HCT116 (cell line): ENCODE data around the gene SLC17A8. TPM values are rescaled to one million over a fixed set of nuclear protein-coding genes. Genes with fewer than 3 reads are reported as not detected.

Experiments used
- ATAC-seq: fragments of 200-7000 bp; cut with Tn5 transposase; 2 replicates; pipeline ENCODE4 v1.9.1; 2020; ENCODE audit warnings: mild to moderate bottlenecking, moderate library complexity
- BruUV-seq: library from RNA; stranded (reverse); fragments of 400-500 nt; replicated peaks from 2 replicates; lab custom pipeline; 2021; lab: Mats Ljungman, UMichigan
- CTCF ChIA-PET: fragments of 300-600 bp; sonication (Branson Sonifier 250); formaldehyde crosslinking; loops from one replicate; lab custom pipeline; 2021; ENCODE audit warnings: antibody characterized with exemption; lab: Charles Lee
- POLR2A ChIA-PET: fragments of 300-600, 350-600 bp; sonication (Branson Sonifier 250); formaldehyde crosslinking; loops from one replicate; lab custom pipeline; 2021; ENCODE audit warnings: antibody characterized with exemption; lab: Charles Lee
- RAD21 ChIA-PET, 2 experiments: fragments of 300-600 bp; sonication (Branson Sonifier 250); formaldehyde crosslinking; loops; one replicate each; lab custom pipeline; 2023; ENCODE audit warnings: low total read pairs in 2 of 2; ENCODE audit not compliant: uncharacterized antibody in 2 of 2, unreplicated experiment in 2 of 2, low non-redundant PET in 1 of 2; lab: Charles Lee
- DNase-seq: peaks from one replicate; pipeline ENCODE4 v3.0.0-alpha.2; 2010; ENCODE audit warnings: low read depth, low spot score
- H2AFZ ChIP-seq: fragments of 200-600 bp; shearing (Covaris generic), sonication (generic); 2 replicates; pipeline ENCODE4 v1.6.1; 2017; ENCODE audit warnings: low read depth, mixed run types, mixed read lengths, antibody characterized with exemption, low read length; ENCODE audit not compliant: poor library complexity, severe bottlenecking
- H3K27ac ChIP-seq: 2 replicates; pipeline ENCODE4 v1.5.1; 2012; ENCODE audit warnings: low read depth, low read length
- H3K27me3 ChIP-seq: fragments of 200-600 bp; sonication (generic); 2 replicates; pipeline ENCODE4 v1.6.1; 2016; ENCODE audit warnings: mixed run types, low read length, mixed read lengths; ENCODE audit not compliant: insufficient read depth
- H3K36me3 ChIP-seq, 2 experiments: fragments of 200-500 bp in 1 of 2; fragments of 200-600 bp in 1 of 2; sonication (Bioruptor generic) in 1 of 2; sonication (generic) in 1 of 2; 2 replicates each; pipeline versions ENCODE4 v1.5.1 to v1.6.1; 2014 to 2016; ENCODE audit warnings: low read length in 2 of 2, inconsistent platforms in 1 of 2, mixed read lengths in 1 of 2, mixed run types in 1 of 2; ENCODE audit not compliant: insufficient read depth in 2 of 2, control insufficient read depth in 1 of 2
- H3K4me1 ChIP-seq, 2 experiments: fragments of 200-600 bp in 1 of 2; sonication (generic) in 1 of 2; 2 replicates each; pipeline versions ENCODE4 v1.5.1 to v1.6.1; 2012 to 2017; ENCODE audit warnings: low read length in 2 of 2, inconsistent platforms in 1 of 2, mild to moderate bottlenecking in 1 of 2, mixed read lengths in 1 of 2, mixed run types in 1 of 2, moderate library complexity in 1 of 2; ENCODE audit not compliant: insufficient read depth in 2 of 2, control insufficient read depth in 1 of 2
- H3K4me2 ChIP-seq: fragments of 200-600 bp; sonication (generic); 2 replicates; pipeline ENCODE4 v1.6.1; 2017; ENCODE audit warnings: mixed run types, low read length, mixed read lengths
- H3K4me3 ChIP-seq, 2 experiments: fragments of 200-600 bp in 1 of 2; sonication (generic) in 1 of 2; replicated peaks in 1 of 2; 2 replicates each; pipeline ENCODE4 v1.5.1; 2011 to 2016; ENCODE audit warnings: low read length in 2 of 2, control low read depth in 1 of 2, low read depth in 1 of 2, mild to moderate bottlenecking in 1 of 2, mixed read lengths in 1 of 2, mixed run types in 1 of 2
- H3K79me2 ChIP-seq: fragments of 200-600 bp; sonication (generic); 2 replicates; pipeline ENCODE4 v1.6.1; 2017; ENCODE audit warnings: mild to moderate bottlenecking, mixed run types, low read length, moderate library complexity, mixed read lengths; ENCODE audit not compliant: insufficient read depth
- H3K9ac ChIP-seq: fragments of 200-600 bp; sonication (generic); 2 replicates; pipeline ENCODE4 v1.6.1; 2016; ENCODE audit warnings: low read length, mixed read lengths
- H3K9me2 ChIP-seq: fragments of 200-600 bp; sonication (generic), shearing (Covaris generic); 2 replicates; pipeline ENCODE4 v1.6.1; 2017; ENCODE audit warnings: mixed run types, mild to moderate bottlenecking, moderate library complexity; ENCODE audit not compliant: insufficient read depth
- H3K9me3 ChIP-seq, 2 experiments: fragments of 200-500 bp in 1 of 2; fragments of 200-600 bp in 1 of 2; sonication (Bioruptor generic) in 1 of 2; sonication (generic) in 1 of 2; 2 replicates each; pipeline ENCODE4 v1.6.1; 2014 to 2017; ENCODE audit warnings: low read length in 2 of 2, mixed read lengths in 2 of 2, inconsistent platforms in 1 of 2, low read depth in 1 of 2, mild to moderate bottlenecking in 1 of 2, mixed run types in 1 of 2, moderate library complexity in 1 of 2; ENCODE audit not compliant: control insufficient read depth in 1 of 2, insufficient read depth in 1 of 2
- H4K20me1 ChIP-seq: fragments of 200-600 bp; sonication (generic), shearing (Covaris generic); 2 replicates; pipeline ENCODE4 v1.6.1; 2017; ENCODE audit warnings: mixed run types, mild to moderate bottlenecking, moderate library complexity; ENCODE audit not compliant: insufficient read depth
- CEBPB ChIP-seq: IDR thresholded peaks from 2 replicates; pipeline ENCODE4 v1.6.1; 2012; ENCODE audit warnings: low read depth
- EGR1 ChIP-seq: IDR thresholded peaks from 2 replicates; pipeline ENCODE4 v1.6.1; 2012; ENCODE audit warnings: low read depth
- EZH2 ChIP-seq: fragments of 200-600 bp; sonication (generic); IDR thresholded peaks from 2 replicates; pipeline ENCODE4 v1.6.1; 2017; ENCODE audit warnings: antibody characterized with exemption, mixed run types
- EZH2phosphoT487 ChIP-seq: fragments of 200-600 bp; IDR thresholded peaks from 2 replicates; pipeline ENCODE4 v1.6.1; 2018; ENCODE audit warnings: antibody characterized with exemption, borderline replicate concordance
- FOSL1 ChIP-seq: IDR thresholded peaks from 2 replicates; pipeline ENCODE4 v1.6.1; 2012; ENCODE audit warnings: low read depth
- JUND ChIP-seq: IDR thresholded peaks from 2 replicates; pipeline ENCODE4 v1.6.1; 2012
- POLR2A ChIP-seq: IDR thresholded peaks from 2 replicates; pipeline ENCODE4 v1.7.0; 2011; ENCODE audit warnings: borderline replicate concordance; ENCODE audit not compliant: insufficient read depth, insufficient read length; ENCODE audit errors: extremely low read depth
- RAD21 ChIP-seq: IDR thresholded peaks from 2 replicates; pipeline ENCODE4 v1.6.1; 2012; ENCODE audit warnings: low read depth, mild to moderate bottlenecking
- SIN3A ChIP-seq: IDR thresholded peaks from 2 replicates; pipeline ENCODE4 v1.6.1; 2012; ENCODE audit warnings: low read depth
- SP1 ChIP-seq: IDR thresholded peaks from 2 replicates; pipeline ENCODE4 v1.6.1; 2012; ENCODE audit warnings: low read depth
- SRF ChIP-seq: IDR thresholded peaks from 2 replicates; pipeline ENCODE4 v1.6.1; 2012; ENCODE audit warnings: low read depth
- TCF7L2 ChIP-seq: IDR thresholded peaks from 2 replicates; pipeline ENCODE4 v1.7.0; 2011; ENCODE audit warnings: borderline replicate concordance, inconsistent platforms; ENCODE audit not compliant: insufficient read depth, insufficient read length; ENCODE audit errors: extremely low read depth
- ZFX ChIP-seq: fragments of 450-650 bp; IDR thresholded peaks from 2 replicates; pipeline ENCODE4 v1.6.1; 2017
- intact Hi-C: fragments of 100-400 bp; cut with micrococcal nuclease; formaldehyde crosslinking; loops from 2 replicates; pipeline ENCODE4 v1.10.0; 2022
- total RNA-seq: library from RNA; stranded (reverse); gene quantifications from one replicate; pipeline ENCODE4 v1.2.1, GENCODE V29; 2021; ENCODE audit not compliant: unreplicated experiment
- TF ChIP-seq, protein P1 (sequence below): IDR thresholded peaks from 2 replicates; pipeline ENCODE4 v1.6.1; 2012; ENCODE audit warnings: low read depth
- TF ChIP-seq, protein P2 (sequence below): IDR thresholded peaks from 2 replicates; pipeline ENCODE4 v1.6.1; 2012
- TF ChIP-seq, protein P3 (sequence below): IDR thresholded peaks from 2 replicates; pipeline ENCODE4 v1.6.1; 2011; ENCODE audit warnings: mild to moderate bottlenecking, low read length, moderate library complexity; ENCODE audit not compliant: insufficient replicate concordance; ENCODE audit errors: extremely low read depth

Gene SLC17A8
- total RNA-seq, 1 experiment from 2014 or later = not detected

DNA sequence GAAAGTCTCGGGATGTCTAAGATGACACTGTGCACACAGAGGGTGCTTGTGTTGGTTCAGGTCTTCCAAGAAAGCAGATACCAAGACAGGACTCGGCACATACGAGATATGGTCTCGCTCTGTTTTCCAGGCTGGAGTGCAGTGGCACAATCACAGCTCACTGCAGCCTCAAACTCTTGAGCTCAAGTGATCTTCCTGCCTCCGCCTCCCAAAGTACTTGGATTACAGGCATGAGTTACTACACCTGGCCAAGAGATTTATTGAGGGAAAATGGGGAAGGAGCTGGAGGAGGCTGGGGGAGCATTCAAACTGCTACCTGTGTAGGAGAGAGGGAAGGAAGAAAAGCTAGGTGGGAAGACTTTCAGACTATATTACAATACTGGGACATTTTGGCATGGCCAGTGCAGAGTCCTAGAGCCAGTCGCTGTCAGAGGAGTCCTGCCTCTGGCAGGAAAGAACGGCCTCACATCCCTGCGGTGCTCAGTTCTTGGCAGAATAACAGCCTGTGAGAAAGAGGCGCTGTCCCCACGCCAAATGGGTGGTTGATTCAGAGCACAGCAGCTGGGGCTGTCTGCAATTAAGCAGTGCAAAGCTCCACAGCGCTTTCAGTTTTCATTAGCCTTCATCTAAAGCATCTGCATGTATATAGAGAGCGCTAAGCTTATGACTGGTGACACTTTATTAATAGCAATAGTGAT lies 18.3 kb downstream of the SLC17A8 start (continued):
- TF ChIP-seq, protein P1, sequence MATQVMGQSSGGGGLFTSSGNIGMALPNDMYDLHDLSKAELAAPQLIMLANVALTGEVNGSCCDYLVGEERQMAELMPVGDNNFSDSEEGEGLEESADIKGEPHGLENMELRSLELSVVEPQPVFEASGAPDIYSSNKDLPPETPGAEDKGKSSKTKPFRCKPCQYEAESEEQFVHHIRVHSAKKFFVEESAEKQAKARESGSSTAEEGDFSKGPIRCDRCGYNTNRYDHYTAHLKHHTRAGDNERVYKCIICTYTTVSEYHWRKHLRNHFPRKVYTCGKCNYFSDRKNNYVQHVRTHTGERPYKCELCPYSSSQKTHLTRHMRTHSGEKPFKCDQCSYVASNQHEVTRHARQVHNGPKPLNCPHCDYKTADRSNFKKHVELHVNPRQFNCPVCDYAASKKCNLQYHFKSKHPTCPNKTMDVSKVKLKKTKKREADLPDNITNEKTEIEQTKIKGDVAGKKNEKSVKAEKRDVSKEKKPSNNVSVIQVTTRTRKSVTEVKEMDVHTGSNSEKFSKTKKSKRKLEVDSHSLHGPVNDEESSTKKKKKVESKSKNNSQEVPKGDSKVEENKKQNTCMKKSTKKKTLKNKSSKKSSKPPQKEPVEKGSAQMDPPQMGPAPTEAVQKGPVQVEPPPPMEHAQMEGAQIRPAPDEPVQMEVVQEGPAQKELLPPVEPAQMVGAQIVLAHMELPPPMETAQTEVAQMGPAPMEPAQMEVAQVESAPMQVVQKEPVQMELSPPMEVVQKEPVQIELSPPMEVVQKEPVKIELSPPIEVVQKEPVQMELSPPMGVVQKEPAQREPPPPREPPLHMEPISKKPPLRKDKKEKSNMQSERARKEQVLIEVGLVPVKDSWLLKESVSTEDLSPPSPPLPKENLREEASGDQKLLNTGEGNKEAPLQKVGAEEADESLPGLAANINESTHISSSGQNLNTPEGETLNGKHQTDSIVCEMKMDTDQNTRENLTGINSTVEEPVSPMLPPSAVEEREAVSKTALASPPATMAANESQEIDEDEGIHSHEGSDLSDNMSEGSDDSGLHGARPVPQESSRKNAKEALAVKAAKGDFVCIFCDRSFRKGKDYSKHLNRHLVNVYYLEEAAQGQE = no peak
- TF ChIP-seq, protein P2, sequence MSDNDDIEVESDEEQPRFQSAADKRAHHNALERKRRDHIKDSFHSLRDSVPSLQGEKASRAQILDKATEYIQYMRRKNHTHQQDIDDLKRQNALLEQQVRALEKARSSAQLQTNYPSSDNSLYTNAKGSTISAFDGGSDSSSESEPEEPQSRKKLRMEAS = no peak
- TF ChIP-seq SP1 = no peak
- no peak for TF ChIP-seq SIN3A
- TF ChIP-seq EZH2phosphoT487 = no peak
- TF ChIP-seq ZFX = no peak

DNA sequence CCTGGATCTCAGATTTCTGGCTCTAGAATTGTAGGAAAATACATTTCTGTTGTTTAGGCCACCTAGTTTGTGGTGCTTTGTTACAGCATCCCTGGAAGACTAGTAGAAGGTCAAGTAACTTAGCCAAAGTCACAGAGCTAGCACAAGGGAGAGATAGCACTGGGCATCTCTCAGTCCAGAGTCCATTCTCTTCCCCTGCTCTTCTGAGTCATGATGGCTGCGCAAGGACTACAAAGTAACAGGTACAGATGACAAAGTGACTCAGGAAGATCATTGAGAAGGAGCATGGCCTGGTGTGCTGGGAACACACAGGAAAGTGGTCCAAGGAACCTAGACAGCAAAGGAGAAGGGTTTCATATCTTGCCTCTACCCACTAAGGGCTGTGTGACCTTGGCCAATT lies 19.3 kb downstream of the SLC17A8 start:
- Histone ChIP-seq H3K4me2 (no peak overlapping the region), H3K9me3 (no peaks in the 10 kb centered on the region), H3K27me3 (no peaks in the 10 kb centered on the region), H4K20me1 (no peaks in the 10 kb centered on the region), H3K9me2 (no peaks in the 10 kb centered on the region), H2AFZ (no peak overlapping the region), H3K9ac (no peak overlapping the region), H3K36me3 (no peaks in the 10 kb centered on the region), H3K4me1 (no peaks in the 10 kb centered on the region), H3K27ac (no peak overlapping the region), H3K4me3 (no peak overlapping the region), H3K79me2 (no peaks in the 10 kb centered on the region)
- no peak for DNase-seq
- ChIA-PET CTCF (no interaction called here), RAD21 (no interaction called here), POLR2A (no interaction called here)
- intact Hi-C loops = no loop called here
- BruUV-seq = no TSS peak
- no peak for ATAC-seq
- TF ChIP-seq FOSL1 (no peak), SRF (no peak), ZFX (no peak), POLR2A (no peak), TCF7L2 (no peak), EZH2phosphoT487 (no peak), CEBPB (no peak), EZH2 (no peak), EGR1 (no peak), JUND (no peak), RAD21 (no peak)
- TF ChIP-seq, protein P3, sequence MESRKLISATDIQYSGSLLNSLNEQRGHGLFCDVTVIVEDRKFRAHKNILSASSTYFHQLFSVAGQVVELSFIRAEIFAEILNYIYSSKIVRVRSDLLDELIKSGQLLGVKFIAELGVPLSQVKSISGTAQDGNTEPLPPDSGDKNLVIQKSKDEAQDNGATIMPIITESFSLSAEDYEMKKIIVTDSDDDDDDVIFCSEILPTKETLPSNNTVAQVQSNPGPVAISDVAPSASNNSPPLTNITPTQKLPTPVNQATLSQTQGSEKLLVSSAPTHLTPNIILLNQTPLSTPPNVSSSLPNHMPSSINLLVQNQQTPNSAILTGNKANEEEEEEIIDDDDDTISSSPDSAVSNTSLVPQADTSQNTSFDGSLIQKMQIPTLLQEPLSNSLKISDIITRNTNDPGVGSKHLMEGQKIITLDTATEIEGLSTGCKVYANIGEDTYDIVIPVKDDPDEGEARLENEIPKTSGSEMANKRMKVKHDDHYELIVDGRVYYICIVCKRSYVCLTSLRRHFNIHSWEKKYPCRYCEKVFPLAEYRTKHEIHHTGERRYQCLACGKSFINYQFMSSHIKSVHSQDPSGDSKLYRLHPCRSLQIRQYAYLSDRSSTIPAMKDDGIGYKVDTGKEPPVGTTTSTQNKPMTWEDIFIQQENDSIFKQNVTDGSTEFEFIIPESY = no peak
- TF ChIP-seq, protein P1 = no peak
- TF ChIP-seq, protein P2 = no peak
